ENCODE results near the gene KCNK10.

GRCh38 chr14:88188745-88189416 is 134.2 kb downstream of the KCNK10 start:
- TF ChIP-seq EP300 (IDR thresholded peaks at IDR 0.05) (no peak), POLR2AphosphoS5 (IDR thresholded peaks at IDR 0.05) (no peak)

All from sigmoid colon (tissue), 4 donors.